Upper lobe of right lung (tissue), 1 donor: ENCODE measurements around the gene DQX1. TPM values are rescaled to one million over a fixed set of nuclear protein-coding genes. Genes with fewer than 3 reads are reported as not detected.
"Not testable (repeated sequence)": the region's sequence is repeated elsewhere in the genome, so short reads cannot be mapped to it uniquely, and the experiment has no call there.

Experiments
- ATAC-seq: fragments of 200-7000 bp; cut with Tn5 transposase; one replicate; pipeline ENCODE4 v1.9.1; 2020; ENCODE audit warnings: mild to moderate bottlenecking, moderate library complexity
- DNase-seq: peaks from one replicate; pipeline ENCODE4 v3.0.0-alpha.2; 2020
- H3K27ac ChIP-seq: fragments of 200-600 bp; one replicate; pipeline ENCODE4 v1.8.0; 2022
- H3K27me3 ChIP-seq: fragments of 200-600 bp; one replicate; pipeline ENCODE4 v1.8.0; 2022; ENCODE audit warnings: mild to moderate bottlenecking
- H3K36me3 ChIP-seq: fragments of 200-600 bp; one replicate; pipeline ENCODE4 v1.8.0; 2022
- H3K4me1 ChIP-seq: fragments of 200-600 bp; one replicate; pipeline ENCODE4 v1.8.0; 2022
- H3K4me3 ChIP-seq: fragments of 200-600 bp; one replicate; pipeline ENCODE4 v1.8.0; 2022; ENCODE audit warnings: mild to moderate bottlenecking
- H3K9me3 ChIP-seq: fragments of 200-600 bp; one replicate; pipeline ENCODE4 v1.8.0; 2022
- intact Hi-C: fragments of 100-400 bp; cut with DNase I; formaldehyde crosslinking; loops from one replicate; pipeline ENCODE4 v1.11.0; 2022
- total RNA-seq: library from RNA; stranded (reverse); fragmentation: NEBNext Ultra II Directional; extraction: Animal tissue kit (Norgen Biotek cat#: 25700); gene quantifications from one replicate; pipeline ENCODE4 v1.2.1, GENCODE V29; 2021
- TF ChIP-seq, protein P1 (sequence below): fragments of 200-600 bp; IDR thresholded peaks from one replicate; pipeline ENCODE4 v1.8.0; 2022; ENCODE audit warnings: antibody characterized with exemption
- donor health status: DM: no; HTN: yes; CAD: no; lungs with severe emphysema.

DQX1 gene
- total RNA-seq, 1 donor from 2014 or later = not detected

DNA sequence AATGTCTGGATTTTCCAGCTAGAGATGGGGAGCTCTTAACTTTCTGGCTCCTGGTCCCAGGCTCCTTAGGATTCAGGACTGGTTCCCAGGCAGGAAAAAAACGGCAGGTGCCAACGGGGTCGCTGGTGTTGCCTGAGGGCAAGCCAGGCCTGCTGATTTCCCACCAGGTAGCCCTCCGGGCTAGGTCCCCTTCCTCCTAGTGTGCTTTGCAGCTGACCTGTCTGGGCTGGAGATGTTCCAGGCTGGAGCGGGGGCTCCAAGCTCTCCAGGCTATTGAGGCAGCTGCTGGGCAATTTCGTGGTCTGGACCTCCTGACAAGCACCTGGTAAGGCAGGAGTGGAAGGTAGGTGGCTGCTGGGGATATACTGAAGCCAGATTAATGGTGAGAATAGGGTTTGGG lies 51.5 kb downstream of the DQX1 start:
- Histone ChIP-seq H3K4me1 (peaks cover 26% of the 10 kb centered on the region), H3K4me3 (no peak overlapping the region), H3K27ac (no peak overlapping the region), H3K9me3 (no peaks in the 10 kb centered on the region), H3K36me3 (peaks cover 19% of the 10 kb centered on the region), H3K27me3 (no peaks in the 10 kb centered on the region)
- TF ChIP-seq, protein P1, sequence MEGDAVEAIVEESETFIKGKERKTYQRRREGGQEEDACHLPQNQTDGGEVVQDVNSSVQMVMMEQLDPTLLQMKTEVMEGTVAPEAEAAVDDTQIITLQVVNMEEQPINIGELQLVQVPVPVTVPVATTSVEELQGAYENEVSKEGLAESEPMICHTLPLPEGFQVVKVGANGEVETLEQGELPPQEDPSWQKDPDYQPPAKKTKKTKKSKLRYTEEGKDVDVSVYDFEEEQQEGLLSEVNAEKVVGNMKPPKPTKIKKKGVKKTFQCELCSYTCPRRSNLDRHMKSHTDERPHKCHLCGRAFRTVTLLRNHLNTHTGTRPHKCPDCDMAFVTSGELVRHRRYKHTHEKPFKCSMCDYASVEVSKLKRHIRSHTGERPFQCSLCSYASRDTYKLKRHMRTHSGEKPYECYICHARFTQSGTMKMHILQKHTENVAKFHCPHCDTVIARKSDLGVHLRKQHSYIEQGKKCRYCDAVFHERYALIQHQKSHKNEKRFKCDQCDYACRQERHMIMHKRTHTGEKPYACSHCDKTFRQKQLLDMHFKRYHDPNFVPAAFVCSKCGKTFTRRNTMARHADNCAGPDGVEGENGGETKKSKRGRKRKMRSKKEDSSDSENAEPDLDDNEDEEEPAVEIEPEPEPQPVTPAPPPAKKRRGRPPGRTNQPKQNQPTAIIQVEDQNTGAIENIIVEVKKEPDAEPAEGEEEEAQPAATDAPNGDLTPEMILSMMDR = no peak
- intact Hi-C loops = no loop called here
- ATAC-seq (no peak), DNase-seq (no peak)

DNA sequence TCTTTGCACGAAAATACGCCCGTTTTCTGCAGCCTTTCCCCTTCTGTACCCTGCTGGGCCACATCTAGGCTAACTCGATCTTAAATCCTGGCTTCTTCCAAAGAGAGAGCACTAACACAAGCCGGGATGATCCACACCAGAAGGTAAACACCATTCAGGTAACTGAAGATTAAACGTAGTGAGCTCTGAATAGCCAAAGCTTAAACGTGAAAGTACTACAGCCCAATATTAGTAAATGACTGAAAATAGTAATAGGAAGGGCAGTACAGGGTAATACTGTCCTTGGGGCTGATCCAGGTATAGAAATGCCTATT lies 53.1 kb downstream of the DQX1 start:
- intact Hi-C loops = no loop called here
- peaks cover 26% of the 10 kb centered on the region for H3K4me1 ChIP-seq
- ATAC-seq (no peak), DNase-seq (no peak)
- H3K27me3 ChIP-seq = no peaks in the 10 kb centered on the region
- peak overlapping the region; percentile 94 for H3K27ac ChIP-seq
- H3K36me3 ChIP-seq = peaks cover 17% of the 10 kb centered on the region
- TF ChIP-seq, protein P1 = no peak
- peak overlapping the region; percentile 61 for H3K4me3 ChIP-seq
- H3K9me3 ChIP-seq = no peaks in the 10 kb centered on the region

DNA sequence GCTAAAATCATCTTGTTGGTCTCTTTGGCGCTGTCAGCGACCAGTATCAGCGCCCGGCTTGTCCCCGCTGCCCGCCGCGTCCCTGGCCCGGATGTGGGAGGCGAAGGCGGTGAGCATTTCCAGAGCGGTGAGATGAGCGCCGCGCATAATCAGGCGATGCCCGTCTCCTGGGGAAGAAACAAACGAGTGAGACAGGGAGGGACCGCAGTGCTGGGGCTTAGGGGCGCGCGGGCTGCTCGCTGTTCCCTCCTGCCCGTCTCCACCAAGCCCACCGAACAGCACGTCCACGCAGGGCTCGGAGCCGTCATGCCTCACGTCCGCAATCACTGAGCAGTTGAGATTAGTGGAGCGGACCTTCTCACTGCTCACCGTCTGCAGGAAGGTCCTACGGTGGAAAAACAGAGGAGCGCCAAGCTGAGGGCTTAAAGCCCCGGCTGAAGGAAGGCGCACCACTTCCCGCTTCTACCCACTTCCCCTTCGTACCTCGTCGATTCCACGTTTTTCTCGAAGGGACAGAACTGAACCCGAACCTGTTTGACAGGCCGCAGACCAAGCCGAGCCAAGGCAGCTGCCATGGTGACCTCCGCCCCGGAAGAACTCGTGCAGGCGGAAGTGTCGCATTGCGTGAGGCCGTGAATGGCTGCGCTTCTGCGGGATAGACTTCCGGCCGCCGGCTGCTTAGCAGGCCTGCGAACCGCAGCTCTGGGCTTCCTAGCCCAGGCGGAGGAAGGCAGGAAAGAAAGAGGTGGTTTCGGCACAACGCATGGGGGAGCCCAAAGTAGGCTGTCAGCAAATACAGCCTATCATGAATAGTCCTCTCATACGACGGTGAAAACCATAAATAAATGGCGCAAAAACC lies 53.7 kb downstream of the DQX1 start, which contains the start of gene MRPL53:
Gene MRPL53 (minus strand): TSS at position 595 of the 859 bp plus-strand sequence. CDS start 20 bp downstream, at position 575.
- peak; percentile 97 for DNase-seq
- peak; percentile 97 for ATAC-seq
- TF ChIP-seq, protein P1 = no peak
- peak within 1 kb of the TSS; percentile 61 for H3K4me3 ChIP-seq
- H3K27me3 ChIP-seq = no peaks in the 10 kb centered on the region
- peaks cover 17% of the 10 kb centered on the region for H3K36me3 ChIP-seq
- H3K4me1 ChIP-seq = peaks cover 23% of the 10 kb centered on the region
- H3K9me3 ChIP-seq = no peaks in the 10 kb centered on the region
- intact Hi-C loops = no loop called here
- H3K27ac ChIP-seq = peak within 1 kb of the TSS; percentile 94

DNA sequence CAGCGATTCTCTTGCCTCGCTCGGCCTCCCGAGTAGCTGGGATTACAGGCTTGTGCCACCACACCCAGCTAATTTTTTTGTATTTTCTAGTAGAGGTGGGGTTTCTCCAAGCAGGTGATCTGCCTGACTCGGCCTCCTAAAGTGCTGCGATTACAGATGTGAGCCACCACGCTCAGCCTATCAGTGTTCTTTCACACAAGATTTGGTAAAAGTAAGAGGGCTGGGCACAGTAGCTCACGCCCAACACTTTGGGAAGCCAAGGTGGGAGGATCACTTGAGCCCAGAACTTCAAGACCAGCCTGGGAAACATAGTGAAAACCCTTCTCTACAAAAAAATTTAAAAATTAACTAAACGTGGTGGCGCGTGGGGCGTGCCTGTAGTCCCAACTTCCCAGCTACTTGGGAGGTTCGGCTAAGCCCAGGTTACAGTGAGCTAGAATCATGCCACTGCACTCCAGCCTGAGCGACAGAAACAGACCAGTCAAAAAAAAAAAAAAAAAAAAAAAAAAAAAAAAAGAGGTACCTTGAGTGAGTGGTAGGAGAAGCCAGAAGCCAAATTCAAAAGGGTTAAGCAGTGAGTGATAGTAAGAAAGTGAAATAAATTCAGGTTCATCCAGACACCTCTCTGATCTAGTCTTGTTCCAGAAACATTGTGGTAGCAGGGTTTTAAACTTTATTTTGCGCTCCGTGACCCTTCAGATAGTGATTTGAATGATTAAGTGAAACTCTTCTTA lies 54.5 kb downstream of the DQX1 start:
- ATAC-seq = no peak
- H3K4me1 ChIP-seq = peaks cover 15% of the 10 kb centered on the region
- no peaks in the 10 kb centered on the region for H3K9me3 ChIP-seq
- peak overlapping the region; percentile 94 for H3K27ac ChIP-seq
- TF ChIP-seq, protein P1 = no peak
- H3K27me3 ChIP-seq = no peaks in the 10 kb centered on the region
- no peak for DNase-seq
- H3K36me3 ChIP-seq = peaks cover 17% of the 10 kb centered on the region
- H3K4me3 ChIP-seq = peak overlapping the region; percentile 61
- intact Hi-C loops = no loop called here

DNA sequence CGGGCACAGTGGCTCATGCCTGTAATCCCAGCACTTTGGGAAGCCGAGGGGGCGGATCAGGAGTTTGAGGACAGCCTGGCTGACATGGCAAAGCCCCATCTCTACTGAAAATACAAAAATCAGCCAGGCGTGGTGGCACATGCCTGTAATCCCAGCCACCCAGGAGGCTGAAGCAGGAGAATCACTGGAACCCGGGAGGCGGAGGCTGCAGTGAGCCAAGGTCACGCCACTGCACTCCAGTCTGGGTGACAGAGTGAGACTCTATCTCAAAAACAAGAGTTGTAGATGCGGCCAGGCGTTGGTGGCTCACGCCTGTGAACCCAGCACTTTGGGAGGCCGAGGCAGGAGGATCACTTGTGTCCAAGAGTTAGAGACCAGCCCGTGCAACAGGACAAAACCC lies 55.3 kb downstream of the DQX1 start:
- H3K27ac ChIP-seq, H3K4me3 ChIP-seq, intact Hi-C loops, DNase-seq, ATAC-seq, H3K9me3 ChIP-seq, H3K27me3 ChIP-seq: not testable (repeated sequence)
- Histone ChIP-seq H3K36me3 (peaks cover 17% of the 10 kb centered on the region), H3K4me1 (peaks cover 21% of the 10 kb centered on the region)

Other genes with a start within 250 kb of the DQX1 start
- gene SLC4A5, start 182.8 kb downstream of the DQX1 start, total RNA-seq = 3.2 TPM
- gene DCTN1, start 145.9 kb downstream of the DQX1 start, total RNA-seq = 140 TPM
- 2.1 TPM for gene C2orf81, start 104.6 kb downstream of the DQX1 start, total RNA-seq
- gene WDR54, start 104.5 kb downstream of the DQX1 start, total RNA-seq = 8.4 TPM
- gene RTKN, start 84.3 kb downstream of the DQX1 start, total RNA-seq = 32.3 TPM
- gene INO80B, start 71.1 kb downstream of the DQX1 start, total RNA-seq = 30.2 TPM
- gene WBP1, start 67.8 kb downstream of the DQX1 start, total RNA-seq = 57.5 TPM
- 51.6 TPM for gene MOGS, start 60.8 kb downstream of the DQX1 start, total RNA-seq
- 73.1 TPM for gene MRPL53, start 53.6 kb downstream of the DQX1 start, total RNA-seq
- 16.1 TPM for gene CCDC142, start 43.2 kb downstream of the DQX1 start, total RNA-seq
- 23.4 TPM for gene TTC31, start 43.1 kb downstream of the DQX1 start, total RNA-seq
- gene LBX2, start 26.6 kb downstream of the DQX1 start, total RNA-seq = 1.8 TPM
- gene PCGF1, start 18.5 kb downstream of the DQX1 start, total RNA-seq = 30.1 TPM
- gene TLX2, start 11.8 kb downstream of the DQX1 start, total RNA-seq = not detected
- 119 TPM for gene AUP1, start 3.5 kb upstream of the DQX1 start, total RNA-seq
- 31.4 TPM for gene HTRA2, start 3.7 kb upstream of the DQX1 start, total RNA-seq
- 8.1 TPM for gene LOXL3, start 27.7 kb upstream of the DQX1 start, total RNA-seq
- 35.7 TPM for gene DOK1, start 28.5 kb upstream of the DQX1 start, total RNA-seq
- gene M1AP, start 122.1 kb upstream of the DQX1 start, total RNA-seq = 1.4 TPM
- 9.0 TPM for gene SEMA4F, start 128.0 kb upstream of the DQX1 start, total RNA-seq